Endothelial cell of umbilical vein (primary cell): Measurements from ENCODE around the gene NFIL3. TPM values are rescaled to one million over a fixed set of nuclear protein-coding genes. Genes with fewer than 3 reads are reported as not detected.

Experiments used
- BruUV-seq: library from RNA; stranded (reverse); fragments of 400-500 nt; replicated peaks from 2 replicates; lab custom pipeline; 2021; lab: Mats Ljungman, UMichigan
- CTCF ChIA-PET: fragments of 300-600, 350-600 bp; sonication (Branson Sonifier 250); formaldehyde crosslinking; loops from one replicate; lab custom pipeline; 2021; ENCODE audit warnings: antibody characterized with exemption, inconsistent platforms; lab: Charles Lee
- POLR2A ChIA-PET: fragments of 300-600, 350-600 bp; sonication (Branson Sonifier 250); formaldehyde crosslinking; loops from one replicate; lab custom pipeline; 2021; ENCODE audit warnings: antibody characterized with exemption, inconsistent platforms; lab: Charles Lee
- DNase-seq: peaks from one replicate; pipeline ENCODE4 v3.0.0-alpha.2; 2011; ENCODE audit warnings: low read depth, low spot score
- FAIRE-seq: peaks from 2 replicates; lab custom pipeline; 2011; peaks lifted over from hg19 to GRCh38; lab: Jason Lieb, UNC
- H2AFZ ChIP-seq: 2 replicates; pipeline ENCODE4 v1.6.0; 2012; ENCODE audit warnings: low read depth, low read length, control low read depth, inconsistent platforms
- H3K27ac ChIP-seq: 2 replicates; pipeline ENCODE4 v1.5.1; 2011; ENCODE audit warnings: low read depth, mild to moderate bottlenecking, control low read depth, low read length, moderate library complexity; ENCODE audit not compliant: insufficient read depth
- H3K27me3 ChIP-seq, 2 experiments: 2 replicates each; pipeline versions ENCODE4 v1.6.0 to v1.6.1; 2011; ENCODE audit warnings: low read length in 2 of 2, mixed read lengths in 1 of 2; ENCODE audit not compliant: control insufficient read depth in 2 of 2, insufficient read depth in 2 of 2
- H3K36me3 ChIP-seq, 2 experiments: 2 replicates in 1 of 2; 3 replicates in 1 of 2; pipeline ENCODE4 v1.5.1; 2011; ENCODE audit warnings: low read length in 2 of 2, mild to moderate bottlenecking in 1 of 2, moderate library complexity in 1 of 2; ENCODE audit not compliant: control insufficient read depth in 2 of 2, insufficient read depth in 2 of 2; ENCODE audit errors: extremely low read depth in 1 of 2
- H3K4me1 ChIP-seq: 3 replicates; pipeline ENCODE4 v1.5.1; 2011; ENCODE audit warnings: mild to moderate bottlenecking, low read length; ENCODE audit not compliant: control insufficient read depth, insufficient read depth; ENCODE audit errors: extremely low read depth
- H3K4me2 ChIP-seq: 2 replicates; pipeline ENCODE4 v1.6.1; 2011; ENCODE audit warnings: low read length, control low read depth, mixed read lengths; ENCODE audit not compliant: insufficient read depth
- H3K4me3 ChIP-seq, 3 experiments: fragments of 200-600 bp in 1 of 3; sonication (generic), shearing (Covaris generic) in 1 of 3; replicated peaks in 1 of 3; 2 replicates each; pipeline ENCODE4 v1.5.1; 2011 to 2016; ENCODE audit warnings: control low read depth in 3 of 3, low read length in 3 of 3, mild to moderate bottlenecking in 2 of 3, inconsistent platforms in 1 of 3, low read depth in 1 of 3, moderate library complexity in 1 of 3; ENCODE audit not compliant: insufficient read depth in 1 of 3
- H3K79me2 ChIP-seq: 2 replicates; pipeline ENCODE4 v1.6.0; 2012; ENCODE audit warnings: low read length, inconsistent platforms; ENCODE audit not compliant: control insufficient read depth, insufficient read depth
- H3K9ac ChIP-seq: replicated peaks from 2 replicates; pipeline ENCODE3; 2011; ENCODE audit warnings: low read length, control low read depth; ENCODE audit not compliant: insufficient read depth; ENCODE audit errors: extremely low read depth
- H3K9me1 ChIP-seq: replicated peaks from 3 replicates; pipeline ENCODE4 v1.6.0; 2011; ENCODE audit warnings: mild to moderate bottlenecking, low read length; ENCODE audit not compliant: control insufficient read depth, insufficient read depth; ENCODE audit errors: extremely low read depth
- H3K9me3 ChIP-seq: replicated peaks from 2 replicates; pipeline ENCODE4 v1.5.1; 2012; ENCODE audit warnings: low read length, inconsistent platforms; ENCODE audit not compliant: control insufficient read depth, insufficient read depth
- H4K20me1 ChIP-seq: replicated peaks from 2 replicates; pipeline ENCODE3; 2011; ENCODE audit warnings: mild to moderate bottlenecking, low read length; ENCODE audit not compliant: control insufficient read depth, insufficient read depth; ENCODE audit errors: extremely low read depth
- CTCF ChIP-seq, 2 donors: IDR thresholded peaks; 1 replicate in 1 of 2; 2 replicates in 1 of 2; pipeline ENCODE4 v1.5.1; 2011; ENCODE audit warnings: low read length in 2 of 2, mild to moderate bottlenecking in 2 of 2, moderate library complexity in 2 of 2, control low read depth in 1 of 2, inconsistent platforms in 1 of 2, low read depth in 1 of 2; ENCODE audit not compliant: insufficient read depth in 1 of 2; ENCODE audit errors: extremely low read depth in 1 of 2
- EZH2 ChIP-seq: IDR thresholded peaks from 2 replicates; pipeline ENCODE4 v1.6.1; 2012; ENCODE audit warnings: borderline replicate concordance, low read depth, mild to moderate bottlenecking, moderate library complexity, low read length, inconsistent platforms; ENCODE audit not compliant: severe bottlenecking
- FOS ChIP-seq: IDR thresholded peaks from 2 replicates; pipeline ENCODE4 v1.6.1; 2011; ENCODE audit warnings: mild to moderate bottlenecking, low read length, moderate library complexity, borderline replicate concordance; ENCODE audit not compliant: insufficient read depth
- GATA2 ChIP-seq: IDR thresholded peaks from 2 replicates; pipeline ENCODE4 v1.7.0; 2011; ENCODE audit warnings: low read depth, mild to moderate bottlenecking, moderate library complexity, mixed read lengths, low read length; ENCODE audit not compliant: insufficient read length, insufficient read depth
- JUN ChIP-seq: IDR thresholded peaks from 2 replicates; pipeline ENCODE4 v1.6.1; 2011; ENCODE audit warnings: borderline replicate concordance, low read depth; ENCODE audit not compliant: insufficient read length, insufficient read depth
- MAX ChIP-seq: IDR thresholded peaks from 2 replicates; pipeline ENCODE4 v1.6.1; 2011; ENCODE audit not compliant: insufficient read depth, insufficient read length
- MYC ChIP-seq: IDR thresholded peaks from one replicate; pipeline ENCODE4 v1.6.1; 2011; ENCODE audit warnings: mild to moderate bottlenecking, low read depth, low read length
- POLR2A ChIP-seq: IDR thresholded peaks from 2 replicates; pipeline ENCODE4 v1.6.1; 2012; ENCODE audit warnings: low read depth, mild to moderate bottlenecking, control low read depth, low read length
- POLR2AphosphoS5 ChIP-seq: IDR thresholded peaks from 2 replicates; pipeline ENCODE4 v1.6.1; 2012; ENCODE audit warnings: low read depth, mild to moderate bottlenecking, control low read depth, low read length, moderate library complexity; ENCODE audit not compliant: insufficient read depth
- dilution Hi-C: fragments of 300-500 bp; cut with MboI; formaldehyde crosslinking; loops from one replicate; pipeline ENCODE4 v1.15.0; 2019; ENCODE audit warnings: low sequenced_read_pairs; ENCODE audit not compliant: extremely low pct_ligation_motif_present
- intact Hi-C: fragments of 100-400 bp; cut with micrococcal nuclease; formaldehyde crosslinking; loops from one replicate; pipeline ENCODE4 v1.10.0; 2022
- polyA plus RNA-seq, 4 experiments: library from polyadenylated mRNA; depleted of rRNA in 3 of 4; stranded (reverse) in 3 of 4; unstranded in 1 of 4; fragments of >200 nt; gene quantifications; 2 replicates each; pipeline versions ENCODE4 v1.2.1 to v1.2.3, GENCODE V29; 2011 to 2012; ENCODE audit warnings: missing spikeins in 1 of 4
- total RNA-seq: library from RNA; stranded (reverse); gene quantifications from 2 replicates; pipeline ENCODE4 v1.2.3, GENCODE V29; 2021

The NFIL3 gene
- total and polyA plus RNA-seq, 2 donors (not counting 3 experiments of a cell fraction or from before 2014, with no cell fraction given) = 2.9 to 10.5 TPM

DNA sequence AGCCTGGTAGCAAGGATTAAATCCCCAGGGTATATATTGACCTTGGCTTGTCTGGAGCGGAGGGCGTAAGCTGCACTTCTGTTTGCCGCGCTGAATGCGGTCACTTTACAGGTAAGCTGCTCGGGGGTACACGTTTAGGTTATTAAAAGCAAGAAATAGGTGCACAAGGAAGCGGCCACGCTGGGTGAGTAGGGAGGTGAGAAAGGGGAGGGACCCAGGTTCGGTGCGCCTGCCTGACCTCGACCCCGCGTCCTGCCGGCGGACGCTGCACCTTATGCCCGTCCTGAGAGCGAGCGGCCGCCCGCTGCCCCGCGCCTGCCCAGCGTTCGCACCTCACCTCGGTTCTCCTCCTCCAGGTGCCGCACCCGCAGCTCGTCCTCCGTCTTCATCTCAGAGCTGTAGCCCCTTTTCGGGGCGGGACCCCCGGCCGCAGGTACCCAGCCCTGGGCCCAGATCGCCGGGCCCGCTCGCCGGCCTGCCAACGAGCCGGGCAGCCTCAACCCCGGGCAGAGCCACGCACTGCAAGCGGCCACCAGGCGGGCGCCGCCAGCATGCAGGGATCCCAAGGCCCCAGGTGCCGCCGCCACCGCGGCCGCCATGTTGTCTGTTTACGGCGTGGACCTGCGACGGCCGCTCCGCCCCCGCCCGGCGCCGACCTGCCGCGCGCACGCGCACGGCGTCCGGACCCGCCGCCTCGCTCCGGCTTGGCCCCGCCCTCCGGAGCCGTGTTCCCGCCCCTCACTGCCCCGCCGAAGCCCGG lies 62.2 kb downstream of the NFIL3 start, which contains the start of gene AUH:
TSS of gene AUH (minus strand) at position 628 of the 760 bp plus-strand sequence. CDS start at position 599, 29 bp downstream.
- H3K27ac ChIP-seq = peak within 1 kb of the TSS; percentile 26
- no peaks in the 10 kb centered on the region for H3K9me3 ChIP-seq
- ChIA-PET CTCF (interaction anchor here (0.5 to 2.6 kb wide), 13 partner anchors 9 to 324 kb away, joined by 3 to 10 read pairs (median 5); partner anchors contain the start of gene NFIL3), POLR2A (interaction anchor here (0.9 to 1.0 kb wide), 2 partner anchors 61 to 62 kb away, joined by 3 to 4 read pairs; partner anchors contain the start of gene NFIL3)
- peak within 1 kb of the TSS; percentile 61 for H3K9ac ChIP-seq
- peak within 1 kb of the TSS; percentile 92 for H3K4me2 ChIP-seq
- intact Hi-C loops (loop anchor here (1.0 to 2.0 kb wide), 4 partner anchors 17 to 324 kb away; partner anchors contain the start of gene NFIL3), dilution Hi-C loops (no loop called here)
- no peaks in the 10 kb centered on the region for H4K20me1 ChIP-seq
- peak within 1 kb of the TSS; percentile 84 to 95 (median 88) for H3K4me3 ChIP-seq
- H3K36me3 ChIP-seq = no peaks in the 10 kb centered on the region
- no peaks in the 10 kb centered on the region for H3K27me3 ChIP-seq
- FAIRE-seq (peak; percentile 74), DNase-seq (peak; percentile 82)
- BruUV-seq = no TSS peak
- H3K9me1 ChIP-seq = no peaks in the 10 kb centered on the region
- no peak for TF ChIP-seq FOS
- TF ChIP-seq JUN = no peak
- no peak for TF ChIP-seq MAX
- TF ChIP-seq GATA2 = no peak
- TF ChIP-seq POLR2A = peak; percentile 50
- TF ChIP-seq EZH2 = no peak
- TF ChIP-seq POLR2AphosphoS5 = peak; percentile 72
- TF ChIP-seq CTCF (IDR thresholded peaks at IDR 0.05; ENCODE audit: extremely low read depth in 1 of 2, insufficient read depth in 1 of 2, low read depth in 1 of 2, low read length in 2 of 2) = no peak
- no peak for TF ChIP-seq MYC
- H2AFZ ChIP-seq = peak within 1 kb of the TSS; percentile 98
- peaks cover 15% of the 10 kb centered on the region for H3K4me1 ChIP-seq
- H3K79me2 ChIP-seq = peaks cover 10% of the 10 kb centered on the region
